NCI-H524 (cell line): ENCODE data around the gene SEMA4A.
A peak's percentile ranks its signal among the peaks of the same experiment; 100 is the strongest.
"Not testable (repeated sequence)": the region's sequence is repeated elsewhere in the genome, so short reads cannot be mapped to it uniquely, and the experiment has no call there.

Experiments
- DNase-seq, 2 experiments: peaks; one replicate each; lab custom pipeline; 2025; lab: John Stamatoyannopoulos, UW

The SEMA4A gene

GRCh38 chr1:156119503-156120209 is 33.7 kb upstream of the SEMA4A start:
- peak in 1 of 2 experiments; percentile 13 for DNase-seq

DNA sequence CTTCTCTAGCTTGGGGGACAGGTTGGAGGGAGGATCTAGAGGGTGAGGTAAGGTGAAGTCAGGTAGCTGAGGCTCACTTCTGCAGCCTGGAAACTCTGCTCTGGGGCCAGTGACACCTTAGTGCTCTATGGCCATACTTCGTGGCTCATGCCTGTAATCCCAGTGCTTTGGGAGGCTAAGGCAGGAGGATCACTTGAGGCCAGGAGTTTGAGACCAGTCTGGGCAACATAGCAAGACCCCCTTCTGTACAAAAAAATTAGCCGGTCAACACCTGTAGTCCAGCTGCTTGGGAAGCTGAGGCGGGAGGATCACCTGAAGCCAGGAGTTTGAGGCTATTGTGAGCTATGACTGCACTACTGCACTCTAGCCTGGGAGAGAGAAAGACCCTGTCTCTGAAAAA is 33.1 kb upstream of the SEMA4A start:
- DNase-seq = no peak

DNA sequence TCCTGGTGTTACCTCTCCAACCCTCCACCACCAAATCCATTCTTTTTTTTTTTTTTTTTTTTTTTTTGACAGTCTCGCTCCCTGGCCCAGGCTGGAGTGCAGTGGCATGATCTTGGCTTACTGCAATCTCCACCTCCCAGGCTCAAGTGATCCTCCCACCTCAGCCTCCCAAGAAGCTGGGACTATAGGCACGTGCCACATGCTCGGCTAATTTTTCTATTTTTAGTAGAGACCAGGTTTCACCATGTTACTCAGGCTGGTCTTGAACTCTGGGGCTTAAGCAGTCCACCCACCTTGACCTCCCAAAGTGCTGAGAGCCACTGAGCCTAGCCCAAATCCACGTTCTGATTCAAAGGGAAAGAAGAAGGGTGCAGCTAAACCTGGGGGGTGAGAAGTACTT is 32.4 kb upstream of the SEMA4A start:
- not testable (repeated sequence) for DNase-seq

DNA sequence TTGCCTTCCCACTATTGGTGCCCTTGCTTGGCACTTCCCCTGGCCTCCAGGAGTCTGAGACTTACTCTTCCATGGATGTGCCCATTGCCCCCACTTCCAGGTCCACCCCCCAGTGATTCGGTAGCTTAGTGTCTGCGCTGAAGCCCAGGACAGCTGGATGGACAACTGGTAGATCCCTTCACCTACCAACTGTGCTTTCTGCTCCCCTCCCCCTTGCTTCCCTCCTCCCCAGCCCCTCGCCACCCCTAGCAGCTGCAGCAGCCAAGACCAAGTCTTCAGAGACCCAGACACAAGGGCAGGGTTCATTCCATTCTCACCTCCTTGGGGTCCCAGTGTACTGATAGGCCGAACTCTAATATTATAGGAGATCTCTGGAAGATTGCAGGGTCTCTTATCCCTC is 31.9 kb upstream of the SEMA4A start:
- no peak for DNase-seq

- DNase-seq = no peak
Measured at GRCh38 chr1:156122086-156122485, 31.3 kb upstream of the SEMA4A start.

- DNase-seq = no peak
Measured at GRCh38 chr1:156122519-156123355, 30.6 kb upstream of the SEMA4A start.

GRCh38 chr1:156123356-156124196 is 29.8 kb upstream of the SEMA4A start:
- DNase-seq = peak; percentile 98

- no peak for DNase-seq
Measured at GRCh38 chr1:156124557-156125483, 28.6 kb upstream of the SEMA4A start.

DNA sequence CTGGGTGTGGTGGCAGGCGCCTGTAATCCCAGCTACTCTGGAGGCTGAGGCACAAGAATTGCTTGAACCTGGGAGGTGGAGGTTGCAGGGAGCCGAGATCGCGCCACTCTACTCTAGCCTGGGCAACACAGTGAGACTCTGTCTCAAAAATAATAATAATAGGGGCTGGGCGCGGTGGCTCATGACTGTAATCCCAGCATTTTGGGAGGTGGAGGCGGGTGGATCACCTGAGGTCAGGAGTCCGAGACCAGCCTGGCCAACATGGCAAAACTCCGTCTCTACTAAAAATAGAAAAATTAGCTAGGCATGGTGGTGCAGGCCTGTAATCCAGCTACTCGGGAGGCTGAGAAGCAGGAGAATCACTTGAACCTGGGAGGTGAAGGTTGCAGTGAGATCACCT is 27.8 kb upstream of the SEMA4A start:
- not testable (repeated sequence) for DNase-seq

DNA sequence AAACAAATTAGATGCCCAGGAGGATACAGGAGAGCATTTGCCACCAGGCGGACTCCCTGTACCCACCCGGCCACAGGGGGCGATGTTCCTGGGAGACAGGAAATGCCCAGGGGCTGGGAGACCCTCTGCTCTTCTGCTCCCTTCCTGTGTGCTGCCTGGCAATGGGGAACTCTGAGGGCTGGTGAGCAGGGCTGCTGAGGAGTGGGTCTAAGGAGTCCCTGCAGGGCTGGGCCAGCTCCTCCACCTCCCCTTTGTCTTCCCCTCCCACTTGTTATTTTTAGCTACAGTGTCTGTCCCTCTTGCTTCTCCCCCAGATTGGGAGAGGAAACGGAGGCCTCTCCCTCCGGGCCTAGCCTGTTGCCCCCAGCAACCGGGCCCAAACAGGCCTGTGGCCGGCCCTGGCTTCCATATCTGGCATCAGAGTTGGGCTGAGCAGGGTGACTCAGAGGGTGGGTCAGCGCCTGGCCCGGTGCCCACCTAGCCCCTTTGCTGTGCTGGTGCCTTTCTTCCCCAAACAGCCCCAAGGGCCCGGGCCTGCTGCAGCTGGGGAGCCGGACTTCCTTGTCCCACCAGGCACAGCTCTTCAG is 27.2 kb upstream of the SEMA4A start:
- DNase-seq = no peak

DNA sequence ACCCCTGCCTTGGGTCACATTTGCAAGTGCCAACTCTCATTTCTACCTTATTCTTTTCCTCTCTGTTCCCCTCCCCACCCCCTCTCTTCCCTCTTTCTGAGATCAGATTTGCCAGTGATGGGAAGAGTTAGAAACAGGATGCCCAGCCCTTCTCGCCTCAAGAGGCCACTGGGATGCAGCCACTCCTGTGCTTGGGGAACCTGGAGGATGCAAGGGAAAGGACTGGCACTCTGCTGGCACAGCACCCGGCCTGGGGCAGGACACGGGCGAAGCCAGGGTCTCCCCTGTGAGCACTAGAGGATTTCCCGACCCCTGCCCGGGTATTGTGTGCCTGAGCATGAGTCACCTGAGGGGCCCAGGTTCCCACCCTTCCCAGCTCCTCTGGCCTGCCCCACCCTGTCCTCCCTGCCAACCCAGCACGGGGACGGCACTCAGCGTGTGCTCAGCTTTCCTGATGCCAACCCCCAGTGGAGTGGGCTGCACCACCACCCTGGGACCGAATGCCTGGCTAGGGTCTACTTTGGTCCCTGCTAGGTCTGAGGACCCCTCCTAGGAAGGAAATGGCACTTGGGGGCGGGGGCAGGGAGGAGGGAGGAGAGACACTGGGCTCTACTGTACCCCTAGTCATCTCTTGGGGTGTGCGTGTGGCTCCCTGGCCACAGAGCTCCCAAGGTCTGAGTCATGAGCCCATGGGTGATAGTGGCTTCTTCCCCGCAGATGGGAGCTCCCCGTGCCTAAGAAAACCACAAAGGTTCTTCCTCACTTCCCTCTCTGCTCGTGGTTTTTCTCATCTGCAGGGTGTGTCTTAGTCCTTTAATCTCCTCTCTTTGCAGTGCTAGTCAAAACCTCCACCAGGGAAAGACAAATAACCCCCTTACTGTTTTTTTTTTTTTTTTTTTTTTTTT is 26.5 kb upstream of the SEMA4A start:
- no peak for DNase-seq

- DNase-seq = no peak
Measured at GRCh38 chr1:156128308-156128653, 25.1 kb upstream of the SEMA4A start.

DNA sequence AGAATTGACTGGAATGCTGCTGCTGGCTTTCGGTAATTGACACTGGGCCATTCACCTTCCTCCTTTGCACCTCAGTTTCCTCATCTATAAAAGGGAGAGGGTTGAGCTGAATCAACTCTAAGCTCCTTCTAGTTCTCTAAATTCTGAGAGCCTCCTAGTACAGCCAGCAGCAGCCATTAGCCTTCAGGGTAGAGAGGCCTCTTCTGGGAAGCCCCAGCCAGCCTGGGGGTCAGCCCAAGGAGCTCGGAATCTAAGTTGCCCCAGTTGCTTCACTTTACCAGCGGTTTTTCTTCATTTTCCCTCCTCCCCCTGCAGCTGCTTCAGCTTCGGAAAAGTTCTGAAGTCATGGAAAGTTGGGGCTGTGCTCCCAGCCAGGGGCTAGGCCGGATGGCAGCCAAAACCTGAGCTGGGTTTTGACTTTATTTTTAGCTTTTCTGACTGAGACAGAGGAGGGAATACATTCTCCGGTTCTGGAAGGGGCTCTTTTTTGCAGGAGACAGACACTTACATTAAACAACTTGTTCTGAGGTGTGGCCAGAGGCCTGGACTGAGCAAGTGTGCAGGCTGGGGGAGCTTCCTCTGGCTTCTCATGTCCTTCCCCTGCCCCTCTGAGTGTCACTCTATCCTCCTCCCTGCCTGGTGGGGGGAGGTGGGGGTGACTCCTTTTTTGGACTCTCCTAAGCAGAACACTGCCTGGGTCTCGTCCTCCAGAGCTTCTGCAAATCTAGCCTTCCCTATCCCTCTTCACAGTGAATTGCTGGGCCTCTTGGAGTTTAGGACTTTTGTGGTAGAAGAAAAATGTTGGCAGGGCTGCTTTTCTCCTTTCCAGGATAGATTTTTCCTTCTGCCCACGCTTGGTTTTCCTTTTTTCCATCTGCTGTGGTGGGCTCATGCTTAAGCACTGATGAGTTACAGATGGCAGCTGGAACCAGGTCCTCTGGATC is 24.5 kb upstream of the SEMA4A start:
- DNase-seq = no peak

DNA sequence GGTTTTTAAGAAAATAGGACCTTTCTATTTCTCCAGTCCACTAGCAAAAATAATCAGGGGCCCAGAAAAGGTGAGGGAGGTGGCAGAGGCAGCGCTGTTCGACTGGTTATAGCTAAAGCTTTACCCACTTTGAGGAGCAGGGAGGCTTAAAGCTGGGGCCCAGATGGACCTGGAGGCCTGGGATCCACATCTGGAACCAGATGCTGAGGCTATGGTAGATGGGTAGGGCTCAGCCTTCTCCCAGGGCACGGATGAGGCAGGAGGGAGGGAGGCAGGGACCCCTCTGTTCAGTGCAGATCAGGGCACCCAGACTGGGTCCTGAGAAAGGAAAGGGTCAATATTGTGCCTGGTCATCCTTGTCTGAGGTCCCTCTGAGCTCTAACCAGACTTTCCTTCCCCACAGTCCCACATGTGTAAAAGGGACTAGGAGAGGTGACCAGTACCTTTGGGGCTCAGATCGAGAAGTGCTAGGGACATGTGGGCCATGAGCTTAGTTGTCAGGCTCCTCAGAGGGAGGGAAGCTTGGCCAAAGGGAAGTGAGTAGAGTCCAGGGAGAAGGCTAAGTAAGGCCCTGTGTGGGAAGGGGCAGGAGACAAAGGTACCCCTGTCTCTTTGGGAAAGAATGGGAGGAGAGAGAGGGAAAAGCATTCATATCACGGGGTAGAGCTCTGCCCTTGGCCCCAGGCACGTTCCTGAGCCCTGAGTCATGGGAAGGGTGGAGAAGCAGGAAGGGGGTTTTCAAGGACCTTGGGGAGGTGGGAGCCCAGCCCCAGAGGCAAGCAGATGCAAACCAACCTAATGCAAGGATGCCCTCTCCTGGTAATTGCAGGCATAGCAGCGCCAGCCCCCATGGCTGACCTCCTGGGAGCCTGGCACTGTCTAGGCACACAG is 23.5 kb upstream of the SEMA4A start:
- peak; percentile 35 to 66 for DNase-seq

GRCh38 chr1:156130578-156130942 is 22.8 kb upstream of the SEMA4A start:
- DNase-seq = no peak

DNA sequence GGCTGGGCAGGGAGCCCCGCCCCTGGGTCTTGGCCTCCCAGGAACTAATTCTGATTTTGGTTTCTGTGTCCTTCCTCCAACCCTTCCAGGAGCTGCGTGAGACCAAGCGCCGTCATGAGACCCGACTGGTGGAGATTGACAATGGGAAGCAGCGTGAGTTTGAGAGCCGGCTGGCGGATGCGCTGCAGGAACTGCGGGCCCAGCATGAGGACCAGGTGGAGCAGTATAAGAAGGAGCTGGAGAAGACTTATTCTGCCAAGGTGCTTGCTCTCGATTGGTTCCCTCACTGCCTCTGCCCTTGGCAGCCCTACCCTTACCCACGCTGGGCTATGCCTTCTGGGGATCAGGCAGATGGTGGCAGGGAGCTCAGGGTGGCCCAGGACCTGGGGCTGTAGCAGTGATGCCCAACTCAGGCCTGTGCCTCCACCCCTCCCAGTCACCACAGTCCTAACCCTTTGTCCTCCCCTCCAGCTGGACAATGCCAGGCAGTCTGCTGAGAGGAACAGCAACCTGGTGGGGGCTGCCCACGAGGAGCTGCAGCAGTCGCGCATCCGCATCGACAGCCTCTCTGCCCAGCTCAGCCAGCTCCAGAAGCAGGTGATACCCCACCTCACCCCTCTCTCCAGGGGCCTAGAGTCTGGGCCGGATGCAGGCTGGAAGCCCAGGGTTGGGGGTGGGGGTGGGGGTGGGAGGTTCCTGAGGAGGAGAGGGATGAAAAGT is 18.5 kb upstream of the SEMA4A start:
- DNase-seq = no peak
